Adrenal gland (tissue), 5 donors: Measurements from ENCODE around the gene TCAF2.
"Not testable (repeated sequence)": the region's sequence is repeated elsewhere in the genome, so short reads cannot be mapped to it uniquely, and the experiment has no call there.

Experiments
- CTCF ChIP-seq, 6 experiments: fragments of 450-650 bp in 4 of 6; fragments of 200-600 bp in 2 of 6; sonication (generic) in 1 of 6; IDR thresholded peaks; 1 replicate in 5 of 6; 2 replicates in 1 of 6; pipeline versions ENCODE4 v1.5.1 to v1.8.0; 2016 to 2021; ENCODE audit warnings: antibody characterized with exemption in 6 of 6, mild to moderate bottlenecking in 2 of 6, moderate library complexity in 1 of 6
- POLR2A ChIP-seq, 2 donors: fragments of 450-650 bp; IDR thresholded peaks; one replicate each; pipeline ENCODE4 v1.6.1; 2017; ENCODE audit warnings: antibody characterized with exemption in 2 of 2, mild to moderate bottlenecking in 2 of 2, moderate library complexity in 1 of 2
- donor health status: DM: no; HTN: no; CAD: no.

GRCh38 chr7:143632506-143632905 is 11.7 kb downstream of the TCAF2 start:
- not testable (repeated sequence) for TF ChIP-seq CTCF, POLR2A (IDR thresholded peaks at IDR 0.05)
